SU-DHL-6 (cell line): ENCODE data around the gene SLC2A6.

Experiments used
- EZH2phosphoT487 ChIP-seq: fragments of 200-600 bp; sonication (generic), shearing (Covaris generic); conservative IDR thresholded peaks from 2 replicates; pipeline ENCODE4 v1.6.1; 2018; ENCODE audit warnings: mild to moderate bottlenecking, antibody characterized with exemption, low read length, moderate library complexity, mixed read lengths
- TF ChIP-seq, protein P1 (sequence below): fragments of 200-600 bp; sonication (generic); IDR thresholded peaks from one replicate; pipeline ENCODE4 v1.5.1; 2017; ENCODE audit warnings: antibody characterized with exemption, mild to moderate bottlenecking, low read length, moderate library complexity; ENCODE audit not compliant: insufficient read depth, poor library complexity, severe bottlenecking

GRCh38 chr9:133468374-133468773, 10.5 kb downstream of the SLC2A6 start:
- no peak for TF ChIP-seq EZH2phosphoT487
- TF ChIP-seq, protein P1, sequence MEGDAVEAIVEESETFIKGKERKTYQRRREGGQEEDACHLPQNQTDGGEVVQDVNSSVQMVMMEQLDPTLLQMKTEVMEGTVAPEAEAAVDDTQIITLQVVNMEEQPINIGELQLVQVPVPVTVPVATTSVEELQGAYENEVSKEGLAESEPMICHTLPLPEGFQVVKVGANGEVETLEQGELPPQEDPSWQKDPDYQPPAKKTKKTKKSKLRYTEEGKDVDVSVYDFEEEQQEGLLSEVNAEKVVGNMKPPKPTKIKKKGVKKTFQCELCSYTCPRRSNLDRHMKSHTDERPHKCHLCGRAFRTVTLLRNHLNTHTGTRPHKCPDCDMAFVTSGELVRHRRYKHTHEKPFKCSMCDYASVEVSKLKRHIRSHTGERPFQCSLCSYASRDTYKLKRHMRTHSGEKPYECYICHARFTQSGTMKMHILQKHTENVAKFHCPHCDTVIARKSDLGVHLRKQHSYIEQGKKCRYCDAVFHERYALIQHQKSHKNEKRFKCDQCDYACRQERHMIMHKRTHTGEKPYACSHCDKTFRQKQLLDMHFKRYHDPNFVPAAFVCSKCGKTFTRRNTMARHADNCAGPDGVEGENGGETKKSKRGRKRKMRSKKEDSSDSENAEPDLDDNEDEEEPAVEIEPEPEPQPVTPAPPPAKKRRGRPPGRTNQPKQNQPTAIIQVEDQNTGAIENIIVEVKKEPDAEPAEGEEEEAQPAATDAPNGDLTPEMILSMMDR: no peak
